ENCODE results near the gene LDLRAD3.
"Not testable (repeated sequence)": the region's sequence is repeated elsewhere in the genome, so short reads cannot be mapped to it uniquely, and the experiment has no call there.

Gene LDLRAD3

DNA sequence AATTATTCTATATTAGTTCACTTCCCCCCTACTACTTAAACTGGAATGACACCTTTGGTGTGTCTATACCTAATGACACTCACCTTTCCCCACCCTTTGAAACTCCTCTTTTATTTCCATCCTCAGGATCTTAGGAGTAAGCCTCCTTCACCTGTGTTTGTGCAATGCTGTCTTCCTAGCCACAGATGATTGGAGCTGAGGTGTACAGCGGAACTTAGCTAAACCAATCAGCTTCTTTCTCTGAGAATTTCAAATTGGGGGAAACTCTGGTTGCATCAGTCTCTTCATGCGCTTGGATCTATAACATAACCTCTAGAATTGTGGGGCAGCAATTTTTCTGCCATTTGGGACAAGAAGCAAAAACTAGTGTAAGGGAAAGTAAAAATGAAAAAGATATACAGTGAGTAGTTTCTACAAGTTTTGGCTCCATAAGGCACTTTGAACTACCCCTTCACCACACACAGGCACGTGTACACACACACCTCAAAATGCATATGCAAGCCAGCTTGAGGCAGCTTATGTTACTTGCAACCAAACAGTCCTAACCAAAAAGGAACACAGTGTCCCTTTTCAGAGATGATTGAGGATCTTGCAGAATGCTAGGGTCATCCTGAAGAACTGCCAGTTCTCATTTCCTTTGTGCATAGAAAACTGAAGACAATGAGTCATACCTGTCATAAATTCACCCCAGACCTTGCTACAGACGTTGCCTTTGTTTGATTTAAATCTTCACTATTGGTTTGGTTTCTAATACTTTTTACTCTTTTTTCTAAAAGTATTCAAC is 36.0 kb upstream of the LDLRAD3 start:
- POLR2A ChIA-PET (ENCODE audit: low non-redundant PET): no interaction called here
- TF ChIP-seq CTCF (conservative IDR thresholded peaks at IDR 0.05; ENCODE audit: low read depth): no peak
- CTCF ChIA-PET: no interaction called here
- DNase-seq (ENCODE audit: low spot score): peak; percentile 87
- H3K27ac ChIP-seq: peak overlapping the region; percentile 99

DNA sequence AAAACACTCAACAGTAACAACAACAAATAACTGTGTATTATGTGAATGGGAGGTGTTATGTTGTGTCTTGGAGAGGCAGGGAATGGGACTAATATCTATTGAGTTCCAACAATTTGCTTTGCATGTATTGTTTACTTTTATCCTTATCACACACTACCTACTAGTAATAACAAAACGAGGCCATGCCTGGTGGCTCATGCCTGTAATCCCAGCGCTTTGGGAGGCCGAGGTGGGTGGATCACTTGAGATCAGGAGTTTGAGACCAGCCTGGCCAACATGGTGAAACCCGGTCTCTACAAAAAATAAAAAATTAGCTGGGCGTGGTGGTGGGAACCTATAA is 35.5 kb upstream of the LDLRAD3 start:
- DNase-seq (ENCODE audit: low spot score); POLR2A ChIA-PET (ENCODE audit: low non-redundant PET); CTCF ChIA-PET: not testable (repeated sequence)
- H3K27ac ChIP-seq: peak overlapping the region; percentile 99

GRCh38 chr11:35909511-35910265 is 34.2 kb upstream of the LDLRAD3 start:
- ChIA-PET CTCF (no interaction called here), POLR2A (ENCODE audit: low non-redundant PET) (no interaction called here)
- no peak for DNase-seq (ENCODE audit: low spot score)
- H3K27ac ChIP-seq: no peak overlapping the region
- no peak for TF ChIP-seq CTCF (conservative IDR thresholded peaks at IDR 0.05; ENCODE audit: low read depth)

- CTCF ChIA-PET: no interaction called here
- no peak for DNase-seq (ENCODE audit: low spot score)
- POLR2A ChIA-PET (ENCODE audit: low non-redundant PET): no interaction called here
- no peak for TF ChIP-seq CTCF (conservative IDR thresholded peaks at IDR 0.05; ENCODE audit: low read depth)
- peak overlapping the region; percentile 28 for H3K27ac ChIP-seq
These were observed 32.8 kb upstream of the LDLRAD3 start for GRCh38 chr11:35911013-35911412.

DNA sequence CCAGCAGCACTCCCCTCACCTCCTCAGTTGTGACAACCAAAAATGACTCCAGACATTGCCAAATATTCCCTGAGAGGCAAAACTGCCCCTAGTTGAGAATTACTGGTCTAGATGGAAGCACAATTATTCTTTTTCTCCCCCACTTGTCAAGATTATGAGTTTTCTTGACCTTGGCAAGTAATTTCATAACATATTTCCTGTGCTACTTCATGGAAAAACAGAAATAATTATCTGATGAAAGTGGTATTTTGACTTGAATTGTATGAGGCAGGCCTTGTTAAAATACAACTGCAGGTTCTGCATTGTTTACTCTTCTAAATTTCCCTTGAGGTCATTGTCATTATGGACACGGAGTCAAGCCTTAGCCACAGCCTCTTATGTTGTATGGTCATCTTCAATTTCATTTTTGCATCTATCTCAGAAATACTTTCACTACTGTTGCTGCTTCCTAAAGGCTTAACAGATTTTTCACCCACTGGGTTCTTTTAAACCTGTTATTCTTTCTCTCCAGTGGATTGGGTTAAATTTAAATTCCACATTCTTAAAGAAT is 32.2 kb upstream of the LDLRAD3 start:
- no peak for DNase-seq (ENCODE audit: low spot score)
- no peak overlapping the region for H3K27ac ChIP-seq
- CTCF ChIA-PET: no interaction called here
- POLR2A ChIA-PET (ENCODE audit: low non-redundant PET): no interaction called here
- no peak for TF ChIP-seq CTCF (conservative IDR thresholded peaks at IDR 0.05; ENCODE audit: low read depth)

DNA sequence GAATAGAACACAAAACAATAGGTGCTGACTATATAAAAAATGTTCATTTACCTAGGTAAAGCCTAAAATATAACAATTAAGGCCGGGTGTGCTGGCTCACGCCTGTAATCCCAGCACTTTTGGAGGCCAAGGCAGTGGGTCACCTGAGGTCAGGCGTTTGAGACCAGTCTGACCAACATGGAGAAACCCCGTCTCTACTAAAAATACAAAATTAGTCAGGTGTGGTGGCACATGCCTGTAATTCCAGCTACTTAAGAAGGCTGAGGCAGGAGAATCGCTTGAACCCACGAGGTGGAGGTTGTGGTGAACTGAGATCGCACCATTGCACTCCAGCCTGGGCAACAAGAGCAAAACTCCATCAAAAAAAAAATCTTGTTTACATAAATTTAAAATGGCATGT is 31.4 kb upstream of the LDLRAD3 start:
- H3K27ac ChIP-seq; POLR2A ChIA-PET (ENCODE audit: low non-redundant PET); DNase-seq (ENCODE audit: low spot score); CTCF ChIA-PET: not testable (repeated sequence)

- CTCF ChIA-PET: no interaction called here
- DNase-seq (ENCODE audit: low spot score): no peak
- H3K27ac ChIP-seq: no peak overlapping the region
- POLR2A ChIA-PET (ENCODE audit: low non-redundant PET): no interaction called here
- no peak for TF ChIP-seq CTCF (conservative IDR thresholded peaks at IDR 0.05; ENCODE audit: low read depth)
These were observed 30.8 kb upstream of the LDLRAD3 start for GRCh38 chr11:35912883-35913624.
